HG03175 (cell line): ENCODE results near the gene REST.
"Not testable (repeated sequence)": the region's sequence is repeated elsewhere in the genome, so short reads cannot be mapped to it uniquely, and the experiment has no call there.

ENCODE experiments used
- ATAC-seq: cut with Tn5 transposase; IDR thresholded peaks from one replicate; pipeline ENCODE4 v1.9.1; 2021; ENCODE audit warnings: mild to moderate bottlenecking, moderate library complexity; ENCODE audit not compliant: unreplicated experiment

REST gene

GRCh38 chr4:56909086-56909894 lies 1.6 kb downstream of the REST start:
- peak; percentile 32 for ATAC-seq

- no peak for ATAC-seq
Measured at GRCh38 chr4:56910172-56910967, 2.7 kb downstream of the REST start.

GRCh38 chr4:56914336-56914735 lies 6.6 kb downstream of the REST start:
- no peak for ATAC-seq

- not testable (repeated sequence) for ATAC-seq
Measured at GRCh38 chr4:56914977-56915376, 7.3 kb downstream of the REST start.

- no peak for ATAC-seq
Measured at GRCh38 chr4:56927196-56927595, 19.5 kb downstream of the REST start.

- ATAC-seq, result no peak
Measured at GRCh38 chr4:56930638-56931037, 22.9 kb downstream of the REST start.

- ATAC-seq, result no peak
Measured at GRCh38 chr4:56931924-56932323, 24.2 kb downstream of the REST start.

GRCh38 chr4:56937262-56937661 lies 29.6 kb downstream of the REST start:
- ATAC-seq, result no peak

- ATAC-seq, result not testable (repeated sequence)
Measured at GRCh38 chr4:56939826-56940225, 32.1 kb downstream of the REST start.

- ATAC-seq, result no peak
Measured at GRCh38 chr4:56940403-56940802, 32.7 kb downstream of the REST start.

- no peak for ATAC-seq
Measured at GRCh38 chr4:56940971-56941370, 33.3 kb downstream of the REST start.

- ATAC-seq, result no peak
Measured at GRCh38 chr4:56941403-56941802, 33.7 kb downstream of the REST start.

GRCh38 chr4:56953680-56954520 lies 46.2 kb downstream of the REST start:
- ATAC-seq, result no peak

- ATAC-seq, result no peak
Measured at GRCh38 chr4:56958111-56958517, 50.4 kb downstream of the REST start.

GRCh38 chr4:56959100-56959499 lies 51.4 kb downstream of the REST start:
- no peak for ATAC-seq

- no peak for ATAC-seq
Measured at GRCh38 chr4:56961107-56961500, 53.4 kb downstream of the REST start.

- ATAC-seq, result no peak
Measured at GRCh38 chr4:56971383-56971782, 63.7 kb downstream of the REST start.

- no peak for ATAC-seq
Measured at GRCh38 chr4:56972389-56972788, 64.7 kb downstream of the REST start.

- no peak for ATAC-seq
Measured at GRCh38 chr4:56972809-56973208, 65.1 kb downstream of the REST start.

- no peak for ATAC-seq
Measured at GRCh38 chr4:56973336-56973735, 65.6 kb downstream of the REST start.

- ATAC-seq, result no peak
Measured at GRCh38 chr4:56976283-56976836, 68.7 kb downstream of the REST start.
